C4-2B (cell line): Measurements from ENCODE around the gene RPS15A.

Experiments
- ZFX ChIP-seq: fragments of 450-650 bp; IDR thresholded peaks from 2 replicates; pipeline ENCODE4 v1.6.1; 2017
- TF ChIP-seq, protein P1 (sequence below): fragments of 450-650 bp; conservative IDR thresholded peaks from 2 replicates; pipeline ENCODE4 v1.5.1; 2017; ENCODE audit warnings: mild to moderate bottlenecking

DNA sequence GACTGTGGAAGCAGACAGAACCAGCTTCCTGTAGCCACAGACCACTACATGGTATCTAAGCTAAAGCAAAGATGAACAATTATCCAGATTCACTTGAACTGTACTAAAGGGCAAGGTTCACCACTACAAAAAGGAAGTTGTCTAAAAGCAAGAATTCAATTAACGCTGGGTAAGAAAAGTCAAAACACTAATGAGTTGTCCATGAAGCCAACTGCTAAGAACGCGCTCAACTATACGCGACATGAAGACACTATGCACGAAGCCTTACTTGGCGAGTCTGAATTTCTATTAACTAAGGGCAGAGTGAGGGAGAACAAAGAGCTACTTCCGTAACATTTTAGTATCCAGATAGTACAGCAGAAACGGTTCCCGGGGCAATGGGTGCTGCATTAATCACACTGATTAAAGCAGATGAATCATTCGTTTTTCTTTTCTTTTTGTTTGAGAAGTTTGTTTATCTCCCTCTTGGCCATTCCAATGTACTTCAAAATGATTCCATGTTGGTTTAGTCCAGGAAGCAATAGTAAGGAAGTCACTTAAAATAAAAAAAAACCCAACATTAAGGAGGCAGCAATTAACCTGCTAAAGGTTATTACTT lies 2.8 kb upstream of the RPS15A start:
- TF ChIP-seq, protein P1, sequence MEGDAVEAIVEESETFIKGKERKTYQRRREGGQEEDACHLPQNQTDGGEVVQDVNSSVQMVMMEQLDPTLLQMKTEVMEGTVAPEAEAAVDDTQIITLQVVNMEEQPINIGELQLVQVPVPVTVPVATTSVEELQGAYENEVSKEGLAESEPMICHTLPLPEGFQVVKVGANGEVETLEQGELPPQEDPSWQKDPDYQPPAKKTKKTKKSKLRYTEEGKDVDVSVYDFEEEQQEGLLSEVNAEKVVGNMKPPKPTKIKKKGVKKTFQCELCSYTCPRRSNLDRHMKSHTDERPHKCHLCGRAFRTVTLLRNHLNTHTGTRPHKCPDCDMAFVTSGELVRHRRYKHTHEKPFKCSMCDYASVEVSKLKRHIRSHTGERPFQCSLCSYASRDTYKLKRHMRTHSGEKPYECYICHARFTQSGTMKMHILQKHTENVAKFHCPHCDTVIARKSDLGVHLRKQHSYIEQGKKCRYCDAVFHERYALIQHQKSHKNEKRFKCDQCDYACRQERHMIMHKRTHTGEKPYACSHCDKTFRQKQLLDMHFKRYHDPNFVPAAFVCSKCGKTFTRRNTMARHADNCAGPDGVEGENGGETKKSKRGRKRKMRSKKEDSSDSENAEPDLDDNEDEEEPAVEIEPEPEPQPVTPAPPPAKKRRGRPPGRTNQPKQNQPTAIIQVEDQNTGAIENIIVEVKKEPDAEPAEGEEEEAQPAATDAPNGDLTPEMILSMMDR = no peak
- TF ChIP-seq ZFX = no peak
